Measurements from ENCODE around the gene FXYD2.

The FXYD2 gene

GRCh38 chr11:117789241-117789640 lies 35.3 kb downstream of the FXYD2 start:
- Histone ChIP-seq H3F3A (ENCODE audit: insufficient read depth, low read length) (no peaks in the 10 kb centered on the region), H3K27me3 (ENCODE audit: insufficient read depth, low read length) (no peaks in the 10 kb centered on the region), H3K9me2 (ENCODE audit: low read depth, low read length) (no peaks in the 10 kb centered on the region), H3K36me3 (ENCODE audit: insufficient read depth, low read length) (no peaks in the 10 kb centered on the region), H3K79me2 (ENCODE audit: insufficient read depth, low read length) (no peaks in the 10 kb centered on the region), H3K9me3 (ENCODE audit: low read length) (no peaks in the 10 kb centered on the region), H3K27ac (ENCODE audit: low read depth, low read length, poor library complexity, severe bottlenecking) (no peak overlapping the region), H2AFZ (ENCODE audit: low read length) (no peak overlapping the region), H4K20me1 (ENCODE audit: insufficient read depth, low read length) (no peaks in the 10 kb centered on the region), H3K4me2 (ENCODE audit: low read length) (no peak overlapping the region), H3K4me3 (ENCODE audit: low read depth, low read length, poor library complexity, severe bottlenecking) (no peak overlapping the region), H3K9ac (ENCODE audit: low read length) (no peak overlapping the region), H3K4me1 (ENCODE audit: insufficient read depth, low read length, severe bottlenecking) (no peaks in the 10 kb centered on the region)
- no peak for TF ChIP-seq EZH2 (IDR thresholded peaks at IDR 0.05; ENCODE audit: borderline replicate concordance, low read length)
- TF ChIP-seq CTCF (IDR thresholded peaks at IDR 0.05; ENCODE audit: low read length) = no peak

GRCh38 chr11:117786135-117786870 lies 38.2 kb downstream of the FXYD2 start:
- Histone ChIP-seq H3K9me3 (ENCODE audit: low read length) (no peaks in the 10 kb centered on the region), H4K20me1 (ENCODE audit: insufficient read depth, low read length) (no peaks in the 10 kb centered on the region), H3K9me2 (ENCODE audit: low read depth, low read length) (no peaks in the 10 kb centered on the region), H3K9ac (ENCODE audit: low read length) (no peak overlapping the region), H3K4me2 (ENCODE audit: low read length) (no peak overlapping the region), H3K27me3 (ENCODE audit: insufficient read depth, low read length) (no peaks in the 10 kb centered on the region), H3K36me3 (ENCODE audit: insufficient read depth, low read length) (no peaks in the 10 kb centered on the region), H2AFZ (ENCODE audit: low read length) (no peak overlapping the region), H3F3A (ENCODE audit: insufficient read depth, low read length) (no peaks in the 10 kb centered on the region), H3K4me1 (ENCODE audit: insufficient read depth, low read length, severe bottlenecking) (no peaks in the 10 kb centered on the region), H3K4me3 (ENCODE audit: low read depth, low read length, poor library complexity, severe bottlenecking) (no peak overlapping the region), H3K27ac (ENCODE audit: low read depth, low read length, poor library complexity, severe bottlenecking) (no peak overlapping the region), H3K79me2 (ENCODE audit: insufficient read depth, low read length) (no peaks in the 10 kb centered on the region)
- no peak for TF ChIP-seq EZH2 (IDR thresholded peaks at IDR 0.05; ENCODE audit: borderline replicate concordance, low read length)

- Histone ChIP-seq H3K27me3 (ENCODE audit: insufficient read depth, low read length) (no peaks in the 10 kb centered on the region), H3K9ac (ENCODE audit: low read length) (no peak overlapping the region), H3K9me2 (ENCODE audit: low read depth, low read length) (no peaks in the 10 kb centered on the region), H3K36me3 (ENCODE audit: insufficient read depth, low read length) (no peaks in the 10 kb centered on the region), H3F3A (ENCODE audit: insufficient read depth, low read length) (no peaks in the 10 kb centered on the region), H4K20me1 (ENCODE audit: insufficient read depth, low read length) (no peaks in the 10 kb centered on the region), H3K4me2 (ENCODE audit: low read length) (no peak overlapping the region), H2AFZ (ENCODE audit: low read length) (no peak overlapping the region), H3K79me2 (ENCODE audit: insufficient read depth, low read length) (no peaks in the 10 kb centered on the region), H3K27ac (ENCODE audit: low read depth, low read length, poor library complexity, severe bottlenecking) (no peak overlapping the region), H3K9me3 (ENCODE audit: low read length) (no peaks in the 10 kb centered on the region), H3K4me1 (ENCODE audit: insufficient read depth, low read length, severe bottlenecking) (no peaks in the 10 kb centered on the region), H3K4me3 (ENCODE audit: low read depth, low read length, poor library complexity, severe bottlenecking) (no peak overlapping the region)
- TF ChIP-seq EZH2 (IDR thresholded peaks at IDR 0.05; ENCODE audit: borderline replicate concordance, low read length) (no peak), CTCF (IDR thresholded peaks at IDR 0.05; ENCODE audit: low read length) (no peak)
These were observed 42.4 kb downstream of the FXYD2 start for GRCh38 chr11:117782101-117782500.

- Histone ChIP-seq H2AFZ (ENCODE audit: low read length) (no peak overlapping the region), H3K9me2 (ENCODE audit: low read depth, low read length) (no peaks in the 10 kb centered on the region), H3F3A (ENCODE audit: insufficient read depth, low read length) (no peaks in the 10 kb centered on the region), H4K20me1 (ENCODE audit: insufficient read depth, low read length) (no peaks in the 10 kb centered on the region), H3K9me3 (ENCODE audit: low read length) (no peaks in the 10 kb centered on the region), H3K27me3 (ENCODE audit: insufficient read depth, low read length) (no peaks in the 10 kb centered on the region), H3K36me3 (ENCODE audit: insufficient read depth, low read length) (no peaks in the 10 kb centered on the region), H3K79me2 (ENCODE audit: insufficient read depth, low read length) (no peaks in the 10 kb centered on the region), H3K9ac (ENCODE audit: low read length) (no peak overlapping the region), H3K4me3 (ENCODE audit: low read depth, low read length, poor library complexity, severe bottlenecking) (no peak overlapping the region), H3K27ac (ENCODE audit: low read depth, low read length, poor library complexity, severe bottlenecking) (no peak overlapping the region), H3K4me1 (ENCODE audit: insufficient read depth, low read length, severe bottlenecking) (no peaks in the 10 kb centered on the region), H3K4me2 (ENCODE audit: low read length) (no peak overlapping the region)
- no peak for TF ChIP-seq CTCF (IDR thresholded peaks at IDR 0.05; ENCODE audit: low read length)
- no peak for TF ChIP-seq EZH2 (IDR thresholded peaks at IDR 0.05; ENCODE audit: borderline replicate concordance, low read length)
These were observed 42.9 kb downstream of the FXYD2 start for GRCh38 chr11:117781627-117782026.
